DND-41 (cell line): ENCODE data around the gene LETM1.

Experiments
- ATAC-seq: fragments of 200-7000 bp; cut with Tn5 transposase; 3 replicates; pipeline ENCODE4 v1.9.1; 2021; ENCODE audit warnings: low read depth; ENCODE audit not compliant: insufficient read depth
- DNase-seq: peaks from one replicate; pipeline ENCODE4 v3.0.0-alpha.2; 2020
- H2AFZ ChIP-seq: 2 replicates; pipeline ENCODE4 v1.6.0; 2012; ENCODE audit warnings: low read depth, low read length
- H3K27ac ChIP-seq: 2 replicates; pipeline ENCODE4 v1.5.1; 2012; ENCODE audit warnings: low read length, inconsistent platforms
- H3K27me3 ChIP-seq: fragments of 200-600 bp; sonication (generic); 2 replicates; pipeline ENCODE4 v1.6.0; 2012; ENCODE audit warnings: low read length, mild to moderate bottlenecking, inconsistent platforms; ENCODE audit not compliant: insufficient read depth, poor library complexity
- H3K36me3 ChIP-seq: 2 replicates; pipeline ENCODE4 v1.5.1; 2012; ENCODE audit warnings: low read length, inconsistent platforms; ENCODE audit not compliant: insufficient read depth
- H3K4me1 ChIP-seq: 2 replicates; pipeline ENCODE4 v1.5.1; 2012; ENCODE audit warnings: mild to moderate bottlenecking, low read length; ENCODE audit not compliant: insufficient read depth
- H3K4me2 ChIP-seq: 2 replicates; pipeline ENCODE4 v1.6.0; 2012; ENCODE audit warnings: mild to moderate bottlenecking, moderate library complexity, low read length, inconsistent platforms; ENCODE audit not compliant: insufficient read depth
- H3K4me3 ChIP-seq, 2 experiments: fragments of 200-600 bp in 1 of 2; shearing (Covaris generic) in 1 of 2; 2 replicates each; pipeline ENCODE4 v1.5.1; 2012 to 2016; ENCODE audit warnings: inconsistent platforms in 2 of 2, low read length in 2 of 2, mild to moderate bottlenecking in 2 of 2, low read depth in 1 of 2, moderate library complexity in 1 of 2
- H3K79me2 ChIP-seq: 2 replicates; pipeline ENCODE4 v1.6.0; 2012; ENCODE audit warnings: low read length, inconsistent platforms; ENCODE audit not compliant: insufficient read depth
- H3K9ac ChIP-seq: 2 replicates; pipeline ENCODE4 v1.6.0; 2012; ENCODE audit warnings: low read depth, mild to moderate bottlenecking, inconsistent platforms, low read length, moderate library complexity
- H3K9me3 ChIP-seq: 2 replicates; pipeline ENCODE4 v1.5.1; 2012; ENCODE audit warnings: low read length, moderate library complexity, mild to moderate bottlenecking, inconsistent platforms; ENCODE audit not compliant: insufficient read depth, severe bottlenecking
- H4K20me1 ChIP-seq: 2 replicates; pipeline ENCODE4 v1.6.0; 2012; ENCODE audit warnings: low read length; ENCODE audit not compliant: insufficient read depth
- CTCF ChIP-seq: IDR thresholded peaks from 2 replicates; pipeline ENCODE4 v1.5.1; 2012; ENCODE audit warnings: borderline replicate concordance, low read length, moderate library complexity, mild to moderate bottlenecking; ENCODE audit not compliant: poor library complexity, severe bottlenecking; ENCODE audit errors: extremely low read depth
- EZH2 ChIP-seq: IDR thresholded peaks from 3 replicates; pipeline ENCODE4 v1.6.1; 2012; ENCODE audit warnings: borderline replicate concordance, low read depth, mild to moderate bottlenecking, moderate library complexity, low read length, inconsistent platforms; ENCODE audit not compliant: severe bottlenecking

The LETM1 gene

GRCh38 chr4:1800805-1801204 is 55.2 kb downstream of the LETM1 start:
- Histone ChIP-seq H3K4me3 (no peak overlapping the region), H3K4me2 (no peak overlapping the region), H3K79me2 (no peaks in the 10 kb centered on the region), H3K9ac (no peak overlapping the region), H3K27me3 (no peaks in the 10 kb centered on the region), H3K27ac (no peak overlapping the region), H3K9me3 (no peaks in the 10 kb centered on the region), H2AFZ (no peak overlapping the region), H4K20me1 (peaks cover 5% of the 10 kb centered on the region), H3K4me1 (no peaks in the 10 kb centered on the region), H3K36me3 (no peaks in the 10 kb centered on the region)
- ATAC-seq (no peak), DNase-seq (no peak)
- TF ChIP-seq EZH2: no peak
- TF ChIP-seq CTCF: no peak

GRCh38 chr4:1799387-1800375 is 56.3 kb downstream of the LETM1 start:
- TF ChIP-seq EZH2 (no peak), CTCF (no peak)
- no peaks in the 10 kb centered on the region for H3K36me3 ChIP-seq
- DNase-seq: no peak

GRCh38 chr4:1798580-1799386 is 57.2 kb downstream of the LETM1 start:
- Histone ChIP-seq H4K20me1 (peaks cover 5% of the 10 kb centered on the region; the same call in 1 of the 2 replicates), H3K4me1 (peaks cover 7% of the 10 kb centered on the region), H3K79me2 (no peaks in the 10 kb centered on the region), H3K27ac (no peak overlapping the region), H3K4me2 (no peak overlapping the region), H3K4me3 (no peak overlapping the region), H3K9ac (no peak overlapping the region), H2AFZ (no peak overlapping the region), H3K9me3 (no peaks in the 10 kb centered on the region), H3K27me3 (no peaks in the 10 kb centered on the region), H3K36me3 (no peaks in the 10 kb centered on the region)
- DNase-seq (no peak), ATAC-seq (no peak)
- TF ChIP-seq CTCF: no peak
- no peak for TF ChIP-seq EZH2

More at GRCh38 chr4:1799387-1800375, 56.3 kb downstream of the LETM1 start:
- no peaks in the 10 kb centered on the region for H3K79me2 ChIP-seq
- no peak overlapping the region for H3K4me2 ChIP-seq
- H2AFZ ChIP-seq: no peak overlapping the region
- no peak for ATAC-seq
- H3K4me1 ChIP-seq: no peaks in the 10 kb centered on the region
- H3K27ac ChIP-seq: no peak overlapping the region
- H4K20me1 ChIP-seq: peaks cover 5% of the 10 kb centered on the region; the same call in 1 of the 2 replicates
- no peak overlapping the region for H3K4me3 ChIP-seq
- no peak overlapping the region for H3K9ac ChIP-seq
- no peaks in the 10 kb centered on the region for H3K27me3 ChIP-seq
- H3K9me3 ChIP-seq: no peaks in the 10 kb centered on the region
